HL-60 (cell line): ENCODE data around the gene LCN15.

Experiments used
- CTCF ChIP-seq: IDR thresholded peaks from one replicate; pipeline ENCODE4 v1.5.1; 2011; ENCODE audit warnings: low read length, control low read depth, inconsistent platforms; ENCODE audit not compliant: insufficient read depth
- POLR2AphosphoS5 ChIP-seq: IDR thresholded peaks from 2 replicates; pipeline ENCODE4 v1.6.1; 2012; ENCODE audit warnings: low read depth
- REST ChIP-seq: IDR thresholded peaks from 2 replicates; pipeline ENCODE4 v1.6.1; 2012; ENCODE audit warnings: low read depth; ENCODE audit not compliant: insufficient replicate concordance

DNA sequence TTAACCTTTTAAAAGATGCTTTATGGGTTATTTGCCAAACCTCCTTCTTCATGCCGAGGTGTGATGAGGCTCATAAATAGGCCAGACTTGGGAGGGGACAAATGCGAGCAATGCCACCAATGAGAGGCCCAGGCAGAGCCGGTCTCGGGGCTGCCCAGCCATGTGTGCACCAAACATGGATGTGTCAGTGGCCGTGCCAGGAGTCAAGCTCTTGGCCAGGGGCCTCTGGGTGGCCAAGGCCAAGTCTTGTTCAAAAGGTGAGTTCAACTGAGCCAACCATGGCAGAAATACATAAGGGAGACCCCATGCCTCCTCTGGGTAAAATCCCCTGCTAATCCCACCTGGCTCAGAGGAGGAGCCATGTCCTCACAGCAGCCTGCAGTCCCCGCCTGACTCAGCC, 10.9 kb upstream of the LCN15 start:
- TF ChIP-seq POLR2AphosphoS5: no peak
- no peak for TF ChIP-seq CTCF
- TF ChIP-seq REST: no peak
